CD4-positive, alpha-beta T cell (primary cell): Measurements from ENCODE around the gene KRTAP13-3. TPM values are rescaled to one million over a fixed set of nuclear protein-coding genes. Genes with fewer than 3 reads are reported as not detected.

Source experiments
- ATAC-seq: fragments of 200-7000 bp; cut with Tn5 transposase; one replicate; pipeline ENCODE4 v1.10.0; 2022; ENCODE audit warnings: mild to moderate bottlenecking; ENCODE audit not compliant: poor library complexity
- CTCF ChIA-PET: fragments of 350-600 bp; sonication (Branson Sonifier 250); formaldehyde crosslinking; loops from one replicate; lab custom pipeline; 2021; ENCODE audit warnings: antibody characterized with exemption, inconsistent platforms; lab: Charles Lee
- POLR2A ChIA-PET: fragments of 350-600 bp; sonication (Branson Sonifier 250); formaldehyde crosslinking; loops from one replicate; lab custom pipeline; 2021; ENCODE audit warnings: antibody characterized with exemption, inconsistent platforms; lab: Charles Lee
- DNase-seq, 14 experiments: peaks; one replicate each; pipeline ENCODE4 v3.0.0-alpha.2; 2013 to 2020; ENCODE audit warnings: mixed read lengths in 2 of 14
- H3K27ac ChIP-seq, 2 donors: one replicate each; pipeline versions ENCODE4 v1.5.1 to v1.7.0; 2013; ENCODE audit warnings: low read length in 2 of 2, low read depth in 1 of 2, mild to moderate bottlenecking in 1 of 2
- H3K27me3 ChIP-seq, 2 experiments: 1 replicate in 1 of 2; 2 replicates in 1 of 2; pipeline versions ENCODE4 v1.6.1 to v1.7.0; 2013; ENCODE audit warnings: low read length in 2 of 2, control low read depth in 1 of 2, mild to moderate bottlenecking in 1 of 2, moderate library complexity in 1 of 2; ENCODE audit not compliant: insufficient read depth in 2 of 2, control insufficient read depth in 1 of 2
- H3K36me3 ChIP-seq: one replicate; pipeline ENCODE4 v1.6.1; 2013; ENCODE audit warnings: low read length, control low read depth; ENCODE audit not compliant: insufficient read depth
- H3K4me1 ChIP-seq: one replicate; pipeline ENCODE4 v1.6.1; 2013; ENCODE audit warnings: low read length, control low read depth; ENCODE audit not compliant: insufficient read depth
- H3K4me3 ChIP-seq: one replicate; pipeline ENCODE4 v1.5.1; 2013; ENCODE audit warnings: mild to moderate bottlenecking, low read length, moderate library complexity
- H3K9me3 ChIP-seq, 2 experiments: 1 replicate in 1 of 2; 2 replicates in 1 of 2; pipeline versions ENCODE4 v1.6.1 to v1.7.0; 2013; ENCODE audit warnings: low read length in 2 of 2, mild to moderate bottlenecking in 2 of 2, control low read depth in 1 of 2, moderate library complexity in 1 of 2; ENCODE audit not compliant: control insufficient read depth in 1 of 2, insufficient read depth in 1 of 2
- H3K27ac Mint-ChIP-seq: one replicate; pipeline ENCODE4 v1.8.0; 2020; ENCODE audit warnings: mixed read lengths
- H3K27me3 Mint-ChIP-seq: one replicate; pipeline ENCODE4 v1.8.0; 2021; ENCODE audit warnings: mixed read lengths
- H3K36me3 Mint-ChIP-seq: one replicate; pipeline ENCODE4 v1.8.0; 2021; ENCODE audit warnings: low read depth, mixed read lengths
- H3K4me1 Mint-ChIP-seq: one replicate; pipeline ENCODE4 v1.8.0; 2021; ENCODE audit warnings: low read depth, mixed read lengths
- H3K4me3 Mint-ChIP-seq: one replicate; pipeline ENCODE4 v1.8.0; 2020; ENCODE audit warnings: mild to moderate bottlenecking, mixed read lengths
- H3K9me3 Mint-ChIP-seq: one replicate; pipeline ENCODE4 v1.8.0; 2020; ENCODE audit warnings: mixed read lengths
- intact Hi-C, 2 experiments: fragments of 100-400 bp; cut with DNase I in 1 of 2; cut with micrococcal nuclease in 1 of 2; formaldehyde crosslinking; loops; one replicate each; pipeline versions ENCODE4 v1.15.1 to v1.9.0; 2023 to 2025; cut with DNase I, micrococcal nuclease
- total RNA-seq, 174 experiments: library from RNA in 2 of 174; stranded (reverse) in 2 of 174; gene quantifications; one replicate each; pipeline ENCODE4 v1.2.3 and lab custom pipeline; 2021 to 2026
- TF ChIP-seq, protein P1 (sequence below): fragments of 200-600 bp; IDR thresholded peaks from one replicate; pipeline ENCODE4 v1.8.0; 2022; ENCODE audit warnings: antibody characterized with exemption, mild to moderate bottlenecking

Gene KRTAP13-3
- total RNA-seq, 2 experiments from 2014 or later = not detected

GRCh38 chr21:30443226-30443625 lies 17.5 kb upstream of the KRTAP13-3 start:
- intact Hi-C loops = no loop called here
- Mint-ChIP-seq H3K4me3 (no peak overlapping the region), H3K4me1 (no peaks in the 10 kb centered on the region), H3K27me3 (no peaks in the 10 kb centered on the region), H3K9me3 (no peaks in the 10 kb centered on the region), H3K36me3 (no peaks in the 10 kb centered on the region), H3K27ac (no peak overlapping the region)
- no peak for DNase-seq
- H3K27ac ChIP-seq = no peak overlapping the region
- H3K4me1 ChIP-seq = no peaks in the 10 kb centered on the region
- POLR2A ChIA-PET = no interaction called here
- no peaks in the 10 kb centered on the region for H3K9me3 ChIP-seq
- TF ChIP-seq, protein P1, sequence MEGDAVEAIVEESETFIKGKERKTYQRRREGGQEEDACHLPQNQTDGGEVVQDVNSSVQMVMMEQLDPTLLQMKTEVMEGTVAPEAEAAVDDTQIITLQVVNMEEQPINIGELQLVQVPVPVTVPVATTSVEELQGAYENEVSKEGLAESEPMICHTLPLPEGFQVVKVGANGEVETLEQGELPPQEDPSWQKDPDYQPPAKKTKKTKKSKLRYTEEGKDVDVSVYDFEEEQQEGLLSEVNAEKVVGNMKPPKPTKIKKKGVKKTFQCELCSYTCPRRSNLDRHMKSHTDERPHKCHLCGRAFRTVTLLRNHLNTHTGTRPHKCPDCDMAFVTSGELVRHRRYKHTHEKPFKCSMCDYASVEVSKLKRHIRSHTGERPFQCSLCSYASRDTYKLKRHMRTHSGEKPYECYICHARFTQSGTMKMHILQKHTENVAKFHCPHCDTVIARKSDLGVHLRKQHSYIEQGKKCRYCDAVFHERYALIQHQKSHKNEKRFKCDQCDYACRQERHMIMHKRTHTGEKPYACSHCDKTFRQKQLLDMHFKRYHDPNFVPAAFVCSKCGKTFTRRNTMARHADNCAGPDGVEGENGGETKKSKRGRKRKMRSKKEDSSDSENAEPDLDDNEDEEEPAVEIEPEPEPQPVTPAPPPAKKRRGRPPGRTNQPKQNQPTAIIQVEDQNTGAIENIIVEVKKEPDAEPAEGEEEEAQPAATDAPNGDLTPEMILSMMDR = no peak
- no peak for ATAC-seq
- H3K36me3 ChIP-seq = no peaks in the 10 kb centered on the region
- H3K4me3 ChIP-seq = no peak overlapping the region
- CTCF ChIA-PET = no interaction called here
- peaks cover 0 to 6% of the 10 kb centered on the region in 2 experiments for H3K27me3 ChIP-seq

- intact Hi-C loops = no loop called here
- no peak for ATAC-seq
These were observed 14.2 kb upstream of the KRTAP13-3 start, which contains the start of gene KRTAP15-1 for GRCh38 chr21:30439975-30440374. Gene KRTAP15-1, plus strand, starts transcription at chr21:30440275. Its CDS starts 53 bp downstream, at chr21:30440328.

GRCh38 chr21:30437010-30437565 lies 11.4 kb upstream of the KRTAP13-3 start:
- Mint-ChIP-seq H3K27ac (no peak overlapping the region), H3K27me3 (peaks cover 6% of the 10 kb centered on the region), H3K36me3 (no peaks in the 10 kb centered on the region), H3K4me3 (no peak overlapping the region), H3K4me1 (no peaks in the 10 kb centered on the region), H3K9me3 (no peaks in the 10 kb centered on the region)
- Histone ChIP-seq H3K4me1 (no peaks in the 10 kb centered on the region), H3K4me3 (no peak overlapping the region), H3K36me3 (no peaks in the 10 kb centered on the region), H3K27me3 (no peaks in the 10 kb centered on the region), H3K27ac (no peak overlapping the region), H3K9me3 (peaks cover 0 to 4% of the 10 kb centered on the region in 2 experiments)
- ChIA-PET CTCF (no interaction called here), POLR2A (no interaction called here)
- intact Hi-C loops = no loop called here
- TF ChIP-seq, protein P1 = no peak
- DNase-seq (no peak), ATAC-seq (no peak)

More at GRCh38 chr21:30439975-30440374, 14.2 kb upstream of the KRTAP13-3 start, which contains the start of gene KRTAP15-1:
- H3K4me1 ChIP-seq = no peaks in the 10 kb centered on the region
- no peaks in the 10 kb centered on the region for H3K9me3 Mint-ChIP-seq
- H3K27me3 ChIP-seq = no peaks in the 10 kb centered on the region
- no peak within 1 kb of the TSS for H3K27ac Mint-ChIP-seq
- no peaks in the 10 kb centered on the region for H3K36me3 ChIP-seq
- no peak within 1 kb of the TSS for H3K4me3 Mint-ChIP-seq
- no peak within 1 kb of the TSS for H3K27ac ChIP-seq
- CTCF ChIA-PET = no interaction called here
- no peak within 1 kb of the TSS for H3K4me3 ChIP-seq
- no peaks in the 10 kb centered on the region for H3K4me1 Mint-ChIP-seq
- TF ChIP-seq, protein P1 = no peak
- no peak for DNase-seq
- POLR2A ChIA-PET = no interaction called here
- H3K36me3 Mint-ChIP-seq = no peaks in the 10 kb centered on the region
- peaks cover 0 to 4% of the 10 kb centered on the region in 2 experiments for H3K9me3 ChIP-seq
- peaks cover 5% of the 10 kb centered on the region for H3K27me3 Mint-ChIP-seq
